Amygdala (tissue), 56 donors: Measurements from ENCODE around the gene NEK6.

ENCODE experiments used
- DNase-seq, 56 donors: peaks; one replicate each; lab custom pipeline; 2025; lab: John Stamatoyannopoulos, UW

Gene NEK6

DNA sequence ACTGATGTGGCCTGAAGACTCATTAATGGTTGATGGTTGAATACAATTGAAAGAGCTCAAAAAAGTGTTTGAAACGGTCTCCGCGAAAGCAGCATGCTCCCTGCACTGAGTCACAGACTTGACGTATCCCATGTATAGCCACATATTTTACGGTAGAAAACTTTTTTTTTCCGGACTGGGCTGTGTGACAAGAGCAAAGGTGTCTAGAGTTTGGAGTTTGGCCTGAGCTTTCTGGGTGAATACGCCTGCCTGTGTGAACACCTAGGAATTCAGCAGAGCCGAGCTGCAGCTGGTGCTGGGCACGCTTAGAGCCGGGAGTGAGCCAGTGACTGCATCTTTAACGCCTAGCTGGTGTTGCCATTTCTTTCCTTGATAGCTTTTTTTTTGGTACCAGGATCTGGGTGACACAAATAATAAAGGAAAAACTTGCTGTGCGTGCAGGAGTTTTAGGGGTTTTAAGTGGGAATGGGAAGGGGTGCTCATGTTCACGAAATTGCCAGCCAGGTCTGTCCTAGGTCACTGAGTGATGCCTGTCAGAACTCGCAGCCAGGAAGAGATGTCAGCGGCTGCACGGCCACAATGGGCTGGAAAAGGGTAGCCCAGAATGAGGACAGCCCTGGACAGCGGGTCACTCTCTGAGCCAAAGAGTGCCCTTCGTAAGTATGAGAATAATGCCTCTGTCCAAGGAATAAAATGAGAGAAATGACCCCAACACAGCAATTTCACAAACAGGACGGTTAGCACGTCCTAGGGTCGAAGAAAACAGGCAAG is 105.8 kb downstream of the NEK6 start:
- no peak for DNase-seq

DNA sequence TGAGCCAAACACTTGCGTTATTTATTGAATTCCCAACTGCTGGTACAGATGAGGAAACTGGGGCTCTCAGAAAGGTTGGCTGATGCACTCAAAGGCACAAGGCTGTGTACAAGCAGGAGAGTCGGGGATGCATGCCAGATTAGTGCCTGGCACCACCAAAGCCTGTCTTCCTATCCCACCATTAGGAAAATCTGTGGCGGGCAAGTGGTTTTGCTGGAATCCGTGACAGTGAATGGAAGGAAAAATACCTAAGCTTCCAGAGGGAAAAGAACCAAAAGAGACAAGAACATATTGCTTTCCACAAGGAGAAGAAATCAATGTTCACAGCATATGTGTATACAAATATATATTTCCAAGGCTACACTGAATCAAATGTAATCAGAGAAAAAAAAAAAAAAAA is 106.4 kb downstream of the NEK6 start:
- DNase-seq: no peak

DNA sequence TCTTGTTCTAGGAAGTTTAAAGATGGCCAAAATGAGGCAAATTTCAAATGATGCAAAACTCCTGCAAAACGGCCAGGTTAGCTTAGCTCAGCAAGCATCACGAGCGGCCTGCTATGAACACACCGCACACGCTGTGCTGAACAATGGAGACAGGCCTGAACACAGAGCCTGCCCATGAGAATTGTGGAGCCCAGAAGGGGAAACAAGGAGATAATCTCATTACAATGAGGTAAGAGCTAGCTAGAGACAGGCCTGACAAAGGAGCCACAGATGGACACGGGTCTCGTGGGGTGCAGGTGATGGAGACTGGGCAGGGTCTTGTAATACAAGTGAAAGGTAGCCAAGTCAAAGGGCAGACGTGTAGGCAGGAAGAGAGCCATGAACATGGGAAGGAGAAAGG is 107.3 kb downstream of the NEK6 start:
- DNase-seq: no peak

DNA sequence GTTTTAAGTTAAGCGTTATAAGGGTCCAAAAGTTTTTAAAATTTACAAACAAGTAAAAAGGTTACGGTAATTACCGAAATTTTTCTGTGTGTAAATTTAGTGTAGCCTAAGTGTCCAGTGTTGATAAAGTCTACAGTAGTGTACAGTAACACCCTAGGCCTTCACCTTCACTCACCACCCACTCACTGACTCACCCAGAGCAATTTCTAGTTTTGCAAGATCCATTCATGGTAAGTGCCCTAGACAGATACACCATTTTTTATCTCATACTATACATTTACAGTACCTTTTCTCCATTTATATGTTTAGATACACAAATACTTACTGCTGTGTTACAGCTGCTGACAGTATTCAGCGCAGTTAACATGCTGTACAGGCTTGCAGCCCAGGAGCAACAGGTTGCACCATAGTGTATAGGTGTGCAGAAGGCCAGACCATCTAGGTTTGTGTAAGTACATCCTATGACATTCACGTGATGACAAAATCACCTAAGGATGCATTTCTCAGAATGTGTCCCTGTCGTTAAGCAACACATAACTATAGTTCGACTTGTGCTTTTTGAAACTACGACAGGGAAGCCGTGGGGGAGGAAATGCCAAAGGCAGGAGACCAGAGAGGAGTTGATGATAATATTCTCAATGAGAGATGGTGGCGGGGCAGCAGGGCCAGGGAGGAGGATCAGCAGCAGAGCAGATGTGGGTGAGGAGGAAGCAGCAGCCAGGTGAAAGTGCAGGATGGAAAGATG is 108.9 kb downstream of the NEK6 start:
- DNase-seq: no peak

DNA sequence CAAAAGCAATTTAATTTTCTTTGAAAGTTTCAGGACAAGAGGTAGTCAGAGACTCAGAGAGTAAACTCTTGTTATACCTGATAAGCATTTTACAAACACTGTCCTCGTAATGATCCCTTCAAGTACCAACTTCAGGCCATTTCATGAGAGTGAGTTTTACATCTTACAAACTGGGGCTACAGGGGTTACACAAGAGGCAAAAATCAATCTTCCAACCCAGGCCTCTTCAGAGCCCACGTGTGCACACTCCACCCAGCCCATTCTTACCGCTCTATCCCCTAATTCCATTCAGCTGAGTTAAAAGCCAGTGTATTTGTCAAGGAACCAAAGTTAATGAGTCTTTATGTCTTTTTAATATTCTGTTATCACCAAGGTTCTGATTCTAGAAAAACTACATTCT is 110.9 kb downstream of the NEK6 start:
- DNase-seq: no peak

DNA sequence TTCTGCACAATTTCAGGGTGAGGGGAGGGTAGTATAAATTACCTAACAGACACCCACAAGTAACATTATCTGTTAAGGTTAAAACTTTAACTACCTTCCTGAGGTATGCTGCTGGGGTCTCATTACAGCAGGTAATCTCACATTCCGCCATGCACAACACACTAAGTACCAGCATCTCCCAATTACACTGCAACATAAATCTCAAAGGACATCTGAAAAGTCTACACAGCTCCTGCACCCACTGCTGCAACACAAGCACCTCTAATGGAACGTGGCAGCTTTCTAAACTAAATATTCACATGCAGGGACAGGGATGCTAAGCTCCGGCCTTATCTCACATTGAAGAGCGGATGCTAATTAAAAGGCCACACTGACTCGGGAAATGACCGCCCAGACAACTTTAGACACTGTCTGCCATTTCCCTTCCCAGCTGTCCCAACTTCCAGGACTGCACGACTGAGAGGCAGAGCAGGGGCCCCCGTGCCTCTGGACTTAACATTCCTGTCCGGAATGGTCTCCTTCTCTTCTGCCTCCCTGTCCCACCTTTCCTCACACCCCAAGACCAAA is 111.6 kb downstream of the NEK6 start:
- DNase-seq: no peak

DNA sequence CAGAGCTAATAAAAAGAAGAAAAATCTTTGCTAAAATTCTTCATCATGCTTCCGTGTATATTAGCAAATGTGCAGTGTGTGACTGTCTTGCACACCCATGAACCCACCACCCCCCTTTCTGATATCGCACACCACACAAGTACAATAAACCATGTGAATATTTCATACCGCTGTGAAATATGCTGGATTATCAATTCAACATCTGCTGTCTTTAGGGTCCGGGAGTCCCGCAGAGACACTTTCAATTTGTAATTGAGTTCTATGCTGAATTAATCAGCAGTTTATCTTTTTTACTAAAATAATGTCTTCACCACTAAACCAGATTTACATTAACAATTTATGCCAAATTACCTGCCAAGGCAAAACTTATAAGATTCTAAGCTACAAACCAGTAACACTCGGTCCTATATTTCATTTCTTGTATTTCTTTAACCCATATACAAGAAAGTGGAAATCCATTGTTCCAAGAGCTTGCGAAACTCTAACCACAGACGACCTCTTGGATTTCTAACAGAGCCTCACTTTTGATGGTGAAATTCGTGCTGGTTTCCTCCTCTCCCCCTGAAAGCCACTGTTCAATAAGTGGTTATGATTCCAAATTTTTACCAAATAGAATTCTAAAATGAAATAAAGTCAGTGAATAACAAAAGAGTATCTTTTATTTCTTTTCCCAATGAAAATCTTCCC is 113.3 kb downstream of the NEK6 start:
- DNase-seq: no peak

DNA sequence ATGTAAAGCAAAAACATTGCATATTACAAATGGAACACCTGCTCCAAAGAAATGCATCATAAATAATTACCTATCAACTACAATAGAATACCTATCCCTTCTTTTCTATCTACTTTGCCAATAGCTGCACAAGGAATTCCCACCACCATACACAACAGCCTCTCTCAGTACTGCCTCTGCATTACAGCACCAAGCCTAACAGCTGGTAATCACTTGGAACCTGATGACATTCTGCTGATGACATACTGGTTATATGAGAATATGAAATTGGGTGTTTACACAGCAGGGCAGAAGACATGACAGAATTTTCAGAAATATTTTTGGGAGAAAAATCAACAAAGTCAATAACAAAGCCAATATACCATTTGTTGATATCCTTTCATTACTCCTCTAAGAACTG is 114.3 kb downstream of the NEK6 start:
- no peak for DNase-seq

DNA sequence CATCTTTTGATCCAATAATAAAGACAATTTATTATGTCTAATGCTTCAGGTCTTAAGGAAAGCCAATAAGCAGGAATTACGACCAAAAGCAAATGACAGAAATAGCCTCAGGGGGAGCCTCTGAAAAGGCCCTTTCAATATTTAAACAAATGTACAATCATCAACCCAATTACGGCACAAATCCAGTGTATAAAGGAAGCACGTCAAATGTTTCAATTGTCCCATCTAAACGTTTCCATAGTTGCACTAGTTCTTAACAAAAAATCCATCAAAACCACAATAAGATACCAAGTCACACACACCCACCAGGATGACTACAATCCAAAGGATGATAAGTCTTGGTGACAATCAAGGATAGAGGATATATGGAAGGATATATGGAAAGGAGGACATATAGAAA is 115.6 kb downstream of the NEK6 start:
- DNase-seq: no peak

DNA sequence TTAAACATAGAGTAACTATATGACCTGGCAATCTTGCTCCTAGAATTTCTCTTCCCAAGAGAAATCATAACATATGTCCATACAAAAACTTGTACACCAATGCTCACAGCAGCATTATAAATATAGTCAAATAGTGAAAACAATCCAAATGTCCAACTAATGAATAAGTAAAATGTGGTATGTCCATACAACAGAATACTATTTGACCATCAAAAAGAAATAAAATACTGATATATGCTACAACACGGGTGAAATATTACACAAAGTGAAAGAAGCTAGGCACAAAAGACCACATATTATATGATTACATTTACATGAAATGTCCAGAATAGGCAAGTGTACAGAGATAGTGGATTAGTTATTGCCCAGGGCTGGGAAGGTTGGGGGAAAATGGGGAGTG is 116.1 kb downstream of the NEK6 start:
- no peak for DNase-seq

DNA sequence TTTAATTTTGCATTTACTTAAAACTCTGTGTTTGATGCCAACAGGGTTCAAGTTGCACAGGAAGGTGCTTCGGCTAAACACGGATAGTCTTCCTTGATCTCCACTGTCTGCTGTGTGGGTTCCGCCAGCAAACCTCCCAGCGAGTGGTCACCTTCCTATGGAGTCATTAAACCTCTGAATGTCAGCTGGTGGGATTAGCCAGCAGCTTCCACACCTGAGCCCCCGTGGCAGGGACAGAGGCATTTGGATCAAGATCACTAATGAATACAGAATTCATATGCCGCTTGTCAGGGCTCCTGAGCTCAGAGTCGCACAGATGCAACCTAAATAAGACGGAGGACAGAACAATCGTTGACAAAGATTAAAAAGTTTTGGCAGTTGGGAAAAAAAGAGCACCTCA is 118.0 kb downstream of the NEK6 start:
- DNase-seq: no peak

DNA sequence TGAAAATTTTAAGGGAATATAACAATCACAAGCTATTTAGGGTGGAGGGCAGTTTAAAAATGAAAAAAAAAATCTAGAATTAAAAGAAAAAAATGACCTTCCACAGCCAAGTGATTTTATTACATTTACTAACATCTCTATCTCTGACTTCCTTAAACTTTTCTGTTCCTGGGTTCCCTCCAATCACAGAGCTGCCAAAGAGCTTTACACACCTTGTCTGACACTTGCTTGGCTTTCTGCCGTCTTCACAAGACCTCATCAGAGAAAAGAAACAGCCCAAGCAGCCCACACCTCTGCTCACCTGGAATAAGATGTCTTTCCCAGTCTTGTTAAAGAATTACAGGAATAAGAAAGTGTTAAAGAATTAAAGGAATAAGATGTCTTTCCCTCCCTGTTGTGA is 118.6 kb downstream of the NEK6 start:
- DNase-seq: no peak

DNA sequence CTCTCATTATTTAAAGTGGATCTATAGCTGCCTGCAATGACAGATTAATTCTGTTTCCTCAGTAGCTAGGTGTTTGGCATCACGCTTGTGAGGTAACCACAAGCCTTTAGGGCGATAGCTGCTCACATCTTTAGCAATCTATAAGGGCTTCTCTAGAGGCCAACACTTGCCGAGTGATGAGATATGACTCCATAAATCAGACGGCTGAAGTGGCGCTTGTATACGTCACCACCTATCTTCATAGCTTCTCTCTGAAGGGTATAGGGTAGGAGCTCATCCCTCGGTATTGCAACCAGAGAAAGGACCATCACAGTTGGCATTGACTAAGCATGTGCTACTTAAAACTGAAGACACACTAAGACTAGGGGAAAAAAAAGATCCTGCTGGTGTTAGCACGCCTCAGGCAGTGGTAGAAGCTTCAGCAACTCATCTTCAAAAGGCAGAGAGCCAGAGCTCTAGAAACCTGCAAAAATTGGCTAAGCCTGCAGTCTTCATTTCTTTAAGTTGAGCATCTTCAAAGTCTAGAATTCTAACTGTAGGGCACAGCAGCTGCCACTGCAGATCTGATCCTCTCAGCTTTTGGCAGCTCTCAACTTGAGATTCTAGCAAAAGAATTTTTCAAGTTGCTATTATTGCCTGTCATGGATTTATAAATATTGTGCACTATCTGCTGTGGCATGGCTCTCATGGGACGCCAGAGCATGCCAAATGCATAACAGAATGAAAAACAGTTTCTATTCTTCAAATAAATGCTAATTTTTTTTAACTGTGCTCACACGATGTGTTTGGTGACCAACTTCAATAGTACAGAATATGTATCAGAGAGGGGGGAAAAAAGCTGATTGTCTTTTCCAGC is 120.0 kb downstream of the NEK6 start:
- no peak for DNase-seq

DNA sequence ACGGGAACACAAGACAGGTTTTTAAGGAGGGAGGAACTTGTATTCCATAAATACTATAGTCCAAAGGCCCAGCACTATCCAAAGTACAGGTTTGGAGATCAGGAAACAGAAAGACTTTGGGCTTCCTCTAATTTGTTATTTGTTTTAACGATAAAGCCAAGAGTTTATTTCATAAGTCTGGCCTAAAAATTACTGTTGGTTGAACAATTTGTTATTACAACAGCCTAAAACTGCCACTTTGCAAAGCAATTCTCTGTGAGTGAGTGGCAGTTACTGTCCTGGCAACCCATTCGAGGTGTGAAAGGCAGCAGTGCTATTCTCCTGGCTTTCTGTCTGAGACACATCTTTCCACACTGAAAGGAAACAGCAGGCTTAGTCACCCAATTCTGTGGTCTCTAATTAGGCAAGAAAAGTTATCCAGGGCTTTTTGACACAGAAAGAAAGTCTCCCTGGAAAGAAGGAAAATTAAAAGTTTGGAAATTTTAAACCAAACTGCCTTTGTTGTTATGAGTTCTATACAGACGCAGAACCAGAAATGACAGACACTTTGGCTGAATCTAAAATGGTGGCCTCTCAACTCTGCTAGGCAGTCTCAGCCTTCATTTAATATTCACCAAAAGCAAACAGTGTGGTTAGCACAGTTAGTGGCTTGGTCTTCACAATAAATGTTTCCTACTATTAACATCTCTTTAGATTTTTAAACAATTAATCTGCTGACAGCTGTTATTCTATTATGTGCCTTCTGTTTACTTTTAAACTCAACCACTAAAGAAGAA is 123.6 kb downstream of the NEK6 start:
- peak in 1 of 56 donors; percentile 24 for DNase-seq

DNA sequence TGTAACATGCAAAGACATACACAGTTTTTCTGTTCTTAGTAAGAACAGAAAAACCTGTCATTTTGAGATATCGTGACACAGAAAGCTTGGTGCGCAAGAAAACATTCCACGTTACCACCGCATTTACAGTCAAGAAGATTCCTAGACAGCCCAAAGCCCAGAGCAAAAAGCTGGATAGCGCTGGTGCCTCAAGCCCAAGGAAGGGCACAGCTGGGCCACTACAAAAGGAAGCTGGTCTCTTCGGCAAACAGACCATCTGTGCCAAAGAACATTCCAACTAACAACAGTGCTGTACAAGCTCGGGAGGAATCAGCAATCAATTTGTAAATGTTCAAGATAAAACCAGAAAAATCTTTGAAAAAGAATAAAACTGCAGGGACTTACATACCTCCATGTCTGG is 126.5 kb downstream of the NEK6 start:
- no peak for DNase-seq

DNA sequence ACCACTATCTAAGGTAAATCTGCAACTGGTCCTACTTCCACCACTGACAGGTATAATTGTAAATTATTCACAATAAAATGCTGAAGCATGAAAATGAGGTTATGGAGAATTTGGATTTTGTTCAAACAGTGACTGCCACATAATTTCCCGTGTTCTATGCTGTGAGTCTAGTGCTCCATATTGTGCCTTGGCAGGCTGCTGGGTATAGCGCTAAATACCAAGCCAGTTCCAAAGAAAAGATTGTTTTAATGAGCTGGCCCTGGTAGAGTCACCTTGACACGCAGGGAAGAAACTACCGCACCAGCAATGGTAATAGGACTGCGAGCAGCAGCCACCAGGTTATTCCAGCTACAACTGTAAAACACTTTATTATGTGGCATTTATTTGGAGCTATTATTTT is 127.1 kb downstream of the NEK6 start:
- DNase-seq: no peak

DNA sequence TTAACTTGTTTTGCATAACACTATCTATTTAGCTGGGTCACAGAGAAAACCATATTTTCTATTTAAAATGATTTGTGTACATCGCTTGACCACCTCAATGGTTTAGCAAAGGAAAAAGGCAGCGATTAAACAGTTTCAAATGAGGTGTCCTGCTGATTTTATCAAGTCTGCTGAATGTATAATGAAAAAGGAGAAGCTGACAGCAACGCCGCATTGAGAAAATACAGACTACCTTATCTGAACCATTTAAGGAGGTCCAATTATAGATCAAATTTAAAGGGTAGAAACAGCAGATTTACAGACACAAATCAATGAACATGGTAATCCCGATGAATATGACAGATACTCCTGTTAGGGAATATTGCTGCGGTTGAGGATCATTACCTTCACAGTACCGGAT is 127.9 kb downstream of the NEK6 start:
- DNase-seq: no peak

DNA sequence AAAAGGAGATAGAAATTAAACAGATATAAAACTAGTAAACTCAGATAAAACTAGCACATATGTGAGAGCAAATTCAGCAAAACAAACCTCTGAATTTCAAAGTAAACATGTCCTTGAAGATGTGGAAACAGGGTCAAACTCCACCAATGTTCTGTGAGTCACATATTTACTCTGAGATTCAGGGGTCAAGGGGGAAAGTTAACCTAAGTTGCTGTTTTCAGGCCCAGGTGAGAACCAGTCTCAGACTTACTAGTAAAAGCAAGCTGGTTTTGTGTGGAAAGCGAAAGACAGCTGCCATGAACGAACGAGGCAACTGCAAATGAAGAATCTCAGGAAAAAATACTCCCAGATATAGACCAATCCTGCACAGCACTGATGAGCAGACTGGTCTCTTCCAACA is 128.5 kb downstream of the NEK6 start:
- no peak for DNase-seq

DNA sequence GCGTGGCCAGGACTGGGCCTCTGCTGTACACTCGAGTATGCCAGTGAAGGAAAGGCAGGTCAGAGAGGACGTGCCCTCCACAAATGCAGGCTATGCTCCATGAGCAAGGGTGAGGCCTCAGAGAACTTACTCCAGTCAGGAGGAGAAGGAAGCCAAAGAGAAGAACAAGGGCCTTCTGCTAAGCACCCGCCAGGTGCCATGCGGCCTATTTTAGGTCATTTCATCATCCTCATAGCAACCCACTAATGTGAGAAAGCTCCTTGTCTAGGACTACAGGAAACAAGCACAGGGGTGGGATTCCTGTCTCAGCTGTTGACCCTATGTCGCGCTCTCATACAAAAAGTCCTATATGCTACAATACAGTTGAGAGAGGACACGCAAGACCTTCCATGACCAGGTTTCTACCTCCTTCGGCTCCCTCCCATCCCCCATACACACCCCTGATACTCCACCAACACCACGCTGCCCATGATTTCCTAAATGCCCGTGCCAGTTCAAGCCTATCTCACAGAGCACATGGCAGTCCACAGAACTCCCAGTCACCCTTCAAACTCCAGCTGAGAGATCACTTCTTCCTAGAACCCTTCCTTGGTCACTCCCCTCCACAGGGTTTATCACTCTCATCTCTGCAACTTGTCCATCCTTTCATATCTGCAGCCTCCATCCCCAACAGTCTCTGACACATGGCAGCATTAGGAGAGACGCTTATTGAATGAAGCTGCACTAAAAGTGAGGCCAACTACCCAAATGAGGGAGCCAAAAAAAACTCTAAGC is 130.7 kb downstream of the NEK6 start:
- DNase-seq: no peak
